Measurements from ENCODE around the gene NEK5. TPM values are rescaled to one million over a fixed set of nuclear protein-coding genes. Genes with fewer than 3 reads are reported as not detected.
A peak's percentile ranks its signal among the peaks of the same experiment; 100 is the strongest.

The NEK5 gene
- total RNA-seq, 4 donors from 2014 or later, result 0.15 to 0.16 TPM; not detected in 2

DNA sequence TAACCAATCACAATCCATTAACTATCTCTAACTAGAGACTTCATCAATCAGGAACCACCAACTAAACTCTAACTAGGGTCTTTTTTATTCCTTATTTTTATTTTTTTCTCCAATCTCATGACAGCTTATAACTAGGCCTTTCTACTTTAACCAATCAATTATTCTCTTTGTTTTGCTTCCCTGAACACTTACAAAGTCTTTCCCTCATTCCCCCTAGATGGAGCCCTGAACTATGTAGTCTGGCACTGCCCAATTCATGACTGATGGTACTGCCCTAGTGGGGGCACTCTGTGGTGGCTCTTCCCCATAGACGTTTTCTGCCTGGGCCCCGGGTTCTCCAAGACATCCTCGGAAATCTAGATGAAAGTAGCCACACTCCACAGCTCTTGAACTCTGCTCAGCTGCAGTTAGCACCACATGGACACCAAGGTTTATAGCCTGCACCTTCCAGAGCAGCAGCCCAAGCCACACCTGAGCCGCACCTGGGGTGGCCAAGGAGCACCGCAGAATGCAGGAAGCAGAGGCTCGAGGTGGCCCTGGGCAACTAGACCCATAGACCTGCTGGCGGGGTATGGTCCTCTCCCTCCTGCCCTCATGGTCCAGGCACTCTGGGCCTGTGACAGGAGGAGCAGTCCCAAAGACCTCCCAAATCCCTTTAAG lies 124.2 kb downstream of the NEK5 start:
- no peak for DNase-seq (ENCODE audit: low spot score in 2 of 2)
- WGBS, 2 donors, result 87 to 92% methylated on average over 7 of the region's 7 CpGs
- TF ChIP-seq CTCF (IDR thresholded peaks at IDR 0.05), result no peak
- TF ChIP-seq POLR2A (IDR thresholded peaks at IDR 0.05), result no peak
- intact Hi-C loops (cut with DNase I; ENCODE audit: low total_unique reads), result no loop called here
- no peak overlapping the region for H3K4me3 ChIP-seq (ENCODE audit: low read depth, poor library complexity, severe bottlenecking)

GRCh38 chr13:52003541-52003940 lies 125.3 kb downstream of the NEK5 start:
- DNase-seq (ENCODE audit: low spot score in 2 of 2), result no peak
- intact Hi-C loops (cut with DNase I; ENCODE audit: low total_unique reads), result no loop called here
- 89 to 92% methylated on average over 4 of the region's 4 CpGs for WGBS, 2 donors
- no peak overlapping the region for H3K4me3 ChIP-seq (ENCODE audit: low read depth, poor library complexity, severe bottlenecking)
- no peak for TF ChIP-seq CTCF (IDR thresholded peaks at IDR 0.05)
- TF ChIP-seq POLR2A (IDR thresholded peaks at IDR 0.05), result no peak

DNA sequence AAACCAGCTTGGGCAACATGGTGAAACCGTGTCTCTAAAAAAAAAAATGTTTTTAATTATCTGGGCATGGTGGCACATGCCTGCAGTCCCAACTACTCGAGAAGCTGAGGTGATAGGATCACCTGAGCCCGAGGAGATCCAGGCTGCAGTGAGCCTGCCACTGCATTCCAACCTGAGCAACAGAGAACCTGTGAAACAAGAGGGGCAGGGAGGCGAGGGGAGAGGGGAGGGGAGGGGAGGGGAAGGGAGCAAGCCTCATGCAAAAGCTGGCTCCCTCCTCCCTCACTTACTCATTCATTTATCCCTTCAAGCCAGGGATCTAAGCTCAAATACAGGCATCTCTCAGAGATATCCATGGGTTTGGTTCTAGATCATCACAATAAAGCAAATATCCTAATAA lies 126.5 kb downstream of the NEK5 start:
- intact Hi-C loops (cut with DNase I; ENCODE audit: low total_unique reads), result no loop called here
- no peak for DNase-seq (ENCODE audit: low spot score in 2 of 2)
- WGBS, 2 donors, result 28 to 33% methylated on average over 3 to 4 of the region's 4 CpGs
- H3K4me3 ChIP-seq (ENCODE audit: low read depth, poor library complexity, severe bottlenecking), result no peak overlapping the region
- TF ChIP-seq CTCF (IDR thresholded peaks at IDR 0.05) (no peak), POLR2A (IDR thresholded peaks at IDR 0.05) (no peak)

- TF ChIP-seq POLR2A (IDR thresholded peaks at IDR 0.05), result no peak
- TF ChIP-seq CTCF (IDR thresholded peaks at IDR 0.05), result peak in 1 of 3 donors; percentile 26
- WGBS, 2 donors, result 44 to 51% methylated on average over 3 of the region's 3 CpGs
- no peak for DNase-seq (ENCODE audit: low spot score in 2 of 2)
- H3K4me3 ChIP-seq (ENCODE audit: low read depth, poor library complexity, severe bottlenecking), result no peak overlapping the region
- intact Hi-C loops (cut with DNase I; ENCODE audit: low total_unique reads), result no loop called here
Observed at GRCh38 chr13:52001120-52001731, 127.6 kb downstream of the NEK5 start.

DNA sequence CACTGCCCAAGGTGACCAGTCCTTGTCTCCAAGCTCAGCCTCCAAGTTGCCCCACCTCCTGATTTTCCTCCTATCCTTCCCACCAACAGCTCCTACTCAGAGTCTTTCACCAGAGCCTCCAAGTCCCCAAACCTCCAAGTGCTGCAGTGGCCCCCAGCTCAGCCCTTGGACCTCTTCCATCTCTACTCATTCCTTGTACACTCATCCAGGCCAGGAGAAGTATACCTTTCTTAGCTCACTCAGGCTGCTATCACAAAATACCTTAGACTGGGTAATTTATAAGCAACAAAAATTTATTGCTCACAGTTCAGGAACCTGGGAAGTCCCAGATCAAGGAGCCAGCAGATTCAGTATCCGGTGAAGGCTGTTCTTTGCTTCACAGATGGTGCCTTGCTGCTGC lies 129.0 kb downstream of the NEK5 start:
- H3K4me3 ChIP-seq (ENCODE audit: low read depth, poor library complexity, severe bottlenecking), result no peak overlapping the region
- 50 to 64% methylated on average over 1 of the region's 1 CpG for WGBS, 2 donors
- DNase-seq (ENCODE audit: low spot score in 2 of 2), result no peak
- intact Hi-C loops (cut with DNase I; ENCODE audit: low total_unique reads), result loop anchor here (5.0 kb wide), 1 partner anchor 127 kb away; the partner anchor contains the start of gene NEK5
- TF ChIP-seq POLR2A (IDR thresholded peaks at IDR 0.05), result no peak
- no peak for TF ChIP-seq CTCF (IDR thresholded peaks at IDR 0.05)
